Stimulated activated CD8-positive, alpha-beta memory T cell treated with anti-CD3 and anti-CD28 coated beads, Interleukin-4, amount 100 ng/mL, for 4 hours (primary cell): Measurements from ENCODE around the gene GNPNAT1.
"Not testable (repeated sequence)": the region's sequence is repeated elsewhere in the genome, so short reads cannot be mapped to it uniquely, and the experiment has no call there.

Experiments used
- DNase-seq, 2 donors: peaks; one replicate each; pipeline ENCODE4 v3.0.0-alpha.2; 2020; ENCODE audit warnings: low read depth in 2 of 2, low spot score in 1 of 2

Gene GNPNAT1

DNA sequence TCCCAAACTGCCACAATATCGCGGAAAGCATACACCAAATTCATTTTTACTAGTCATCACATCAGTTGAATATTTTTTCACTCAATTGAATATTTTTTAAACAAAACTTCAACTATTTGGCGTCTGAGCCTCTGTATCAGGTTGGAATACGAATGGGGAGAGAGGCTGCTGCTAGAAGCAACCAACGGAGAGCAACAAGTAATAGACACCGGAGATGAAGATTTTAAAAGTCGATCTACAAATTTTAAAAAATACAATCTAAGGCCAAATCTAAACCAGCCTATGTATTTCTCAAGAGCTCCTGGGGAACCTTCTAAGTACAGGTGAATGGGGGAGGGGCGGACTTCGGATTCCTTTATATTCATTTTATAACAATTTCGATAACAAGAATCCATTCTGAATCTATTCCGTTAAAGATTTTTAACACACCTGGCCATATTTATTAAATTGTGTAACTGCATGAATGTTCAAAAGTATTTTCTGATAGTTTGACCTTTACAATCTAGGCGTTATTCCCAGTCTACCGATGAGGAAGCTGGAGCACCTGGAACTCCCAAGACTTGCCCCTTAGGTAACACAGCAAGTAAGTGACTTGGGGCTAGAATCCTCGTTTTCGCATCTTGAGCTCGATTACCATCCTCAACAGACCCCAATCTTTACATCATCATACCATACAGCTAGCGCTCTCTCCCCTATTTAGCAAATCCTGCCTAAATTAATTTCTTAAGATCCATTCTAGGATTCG lies 1.2 kb downstream of the GNPNAT1 start:
- DNase-seq, result no peak

DNA sequence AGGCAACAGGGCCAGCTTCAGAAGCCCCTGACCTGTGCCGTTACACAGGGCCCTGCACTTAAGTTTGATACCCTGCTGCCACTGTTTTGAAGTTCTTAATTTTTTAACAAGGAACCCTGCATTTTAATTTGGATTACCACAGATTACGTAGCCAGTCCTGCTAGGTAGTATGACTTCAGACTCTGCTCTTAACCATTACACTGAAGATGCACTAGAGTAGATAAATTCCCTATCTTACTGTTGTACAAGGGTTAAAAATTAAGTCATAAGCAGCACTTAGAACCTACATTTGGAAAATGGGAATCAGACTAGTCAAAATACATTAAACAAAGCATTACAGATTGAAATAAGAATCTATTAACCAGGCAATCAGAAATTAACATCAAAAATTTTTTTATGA lies 2.3 kb downstream of the GNPNAT1 start:
- no peak for DNase-seq

DNA sequence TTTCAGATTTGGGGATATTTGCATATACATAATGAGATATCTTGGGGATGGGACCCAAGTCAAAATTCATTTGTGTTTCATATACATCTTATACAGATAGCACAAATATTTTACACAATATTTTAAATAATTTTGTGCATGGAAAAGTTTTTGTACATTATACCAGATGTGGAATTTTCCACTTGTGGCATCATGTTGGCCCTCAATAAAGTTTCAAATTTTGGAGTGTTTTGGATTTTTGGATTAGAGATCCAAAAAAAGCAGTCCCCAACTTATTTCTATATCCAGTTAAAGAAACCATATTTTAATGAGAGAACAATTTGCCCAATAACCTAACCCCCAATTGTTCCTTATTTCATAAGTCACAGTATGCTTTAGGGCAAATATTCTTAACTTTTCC lies 4.5 kb downstream of the GNPNAT1 start:
- DNase-seq, result no peak

DNA sequence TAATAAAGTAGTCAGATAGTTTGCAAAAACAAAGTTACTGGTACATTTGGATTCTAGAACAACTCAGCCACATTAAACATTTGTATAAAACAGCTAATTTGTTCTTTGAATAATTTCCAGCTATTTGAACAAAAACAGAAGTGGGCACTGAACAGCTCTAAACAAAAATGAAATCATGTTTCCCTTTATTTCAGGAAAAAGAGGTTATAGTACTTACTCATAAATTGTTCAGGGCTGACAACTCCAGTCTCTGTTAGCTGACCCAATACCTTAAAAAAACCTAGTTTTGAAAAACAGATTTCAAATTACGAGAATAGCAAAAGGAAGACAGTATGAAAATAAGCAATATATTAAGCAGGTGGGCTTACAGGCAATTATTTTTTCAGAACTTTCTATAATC lies 8.2 kb downstream of the GNPNAT1 start:
- DNase-seq, result no peak

DNA sequence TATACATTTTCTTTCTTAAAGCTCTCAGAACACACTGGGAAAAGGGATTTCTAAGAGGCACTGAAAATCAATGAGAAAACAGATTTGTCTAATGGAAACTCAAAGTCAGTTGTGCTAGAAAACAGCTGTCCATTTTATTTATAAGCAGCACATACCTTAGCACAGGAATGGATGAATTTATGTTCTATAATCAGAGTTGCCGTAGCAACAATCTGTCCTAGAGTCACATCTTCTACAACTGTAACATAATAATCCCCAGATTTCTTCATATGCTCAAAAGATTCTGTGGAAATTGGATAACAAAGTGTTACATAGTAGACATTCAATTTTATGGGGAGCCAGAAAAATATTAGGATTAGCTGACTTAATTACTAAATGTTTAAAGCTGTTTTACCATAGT lies 9.8 kb downstream of the GNPNAT1 start:
- DNase-seq, result no peak

DNA sequence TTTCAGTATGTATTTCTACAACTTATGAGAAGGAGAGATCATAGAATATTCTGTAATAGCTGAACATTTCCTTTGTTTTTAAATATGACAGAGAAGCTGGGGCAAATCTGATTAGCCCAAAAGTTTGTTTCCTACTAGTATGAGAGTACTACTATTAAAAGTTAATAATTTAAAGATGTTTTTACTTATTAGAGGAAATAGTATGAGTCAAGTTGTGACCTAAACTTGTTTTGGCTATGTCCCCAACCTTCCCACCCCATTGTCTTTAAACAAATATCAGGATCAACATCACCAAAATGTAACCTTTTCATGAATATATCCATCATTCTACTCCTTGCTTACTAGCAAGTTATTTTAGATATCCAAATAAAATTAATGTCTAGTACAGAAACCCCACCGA lies 10.5 kb downstream of the GNPNAT1 start:
- DNase-seq, result no peak

DNA sequence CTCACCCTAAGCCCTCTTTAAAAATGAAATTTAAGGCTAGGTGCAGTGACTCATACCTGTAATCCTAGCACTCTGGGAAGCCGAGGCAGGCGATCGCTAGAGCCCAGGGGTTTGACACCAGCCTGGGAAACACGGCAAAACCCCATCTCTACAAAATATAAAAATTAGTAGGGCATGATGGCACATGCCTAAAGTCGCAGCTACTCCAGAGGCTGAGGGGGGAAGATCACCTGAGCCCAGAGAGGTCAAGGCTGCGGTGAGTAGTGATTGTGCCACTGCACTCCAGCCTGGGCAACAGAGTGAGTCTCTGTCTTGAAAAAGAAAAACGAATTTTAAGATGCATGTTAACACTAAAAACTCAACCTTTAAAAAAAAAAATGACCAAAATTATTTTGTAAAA lies 12.7 kb downstream of the GNPNAT1 start:
- DNase-seq, result no peak

DNA sequence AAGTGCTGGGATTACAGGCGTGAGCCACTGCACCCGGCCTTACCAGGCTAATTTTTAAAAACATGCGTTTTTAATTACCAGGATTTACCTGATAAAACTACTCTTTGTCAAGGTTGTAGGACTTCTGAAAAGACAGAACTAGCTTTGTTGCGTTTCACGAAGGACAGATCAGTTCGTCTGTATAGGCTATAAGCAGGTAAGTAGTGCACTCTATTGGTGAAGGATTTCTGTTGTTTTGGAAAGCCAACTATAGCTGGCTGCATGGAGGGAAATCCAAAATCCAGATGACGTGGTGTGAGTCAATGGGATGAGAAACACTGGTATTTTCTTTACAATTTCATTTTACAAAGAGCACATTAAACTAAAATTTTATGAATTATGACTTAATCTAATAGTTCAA lies 14.6 kb downstream of the GNPNAT1 start:
- no peak for DNase-seq

DNA sequence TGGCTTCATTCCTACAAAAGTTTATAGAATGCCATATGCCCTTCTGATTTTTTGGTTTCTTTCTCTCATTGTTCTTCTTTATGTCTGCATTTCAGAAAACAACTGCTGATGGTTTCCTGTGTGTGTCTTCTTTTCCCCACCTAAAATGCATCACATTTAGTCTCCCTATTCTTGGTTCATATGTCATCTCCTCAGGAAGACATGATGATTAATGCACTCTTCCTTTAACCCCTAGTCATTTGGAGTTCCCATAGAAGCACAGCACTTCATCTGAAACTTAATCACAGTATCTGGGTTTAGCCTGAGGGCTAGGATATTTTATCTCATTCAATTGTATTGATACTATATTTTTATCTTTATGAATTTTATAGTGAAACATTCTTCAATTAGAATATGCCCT lies 21.5 kb downstream of the GNPNAT1 start:
- DNase-seq, result no peak

DNA sequence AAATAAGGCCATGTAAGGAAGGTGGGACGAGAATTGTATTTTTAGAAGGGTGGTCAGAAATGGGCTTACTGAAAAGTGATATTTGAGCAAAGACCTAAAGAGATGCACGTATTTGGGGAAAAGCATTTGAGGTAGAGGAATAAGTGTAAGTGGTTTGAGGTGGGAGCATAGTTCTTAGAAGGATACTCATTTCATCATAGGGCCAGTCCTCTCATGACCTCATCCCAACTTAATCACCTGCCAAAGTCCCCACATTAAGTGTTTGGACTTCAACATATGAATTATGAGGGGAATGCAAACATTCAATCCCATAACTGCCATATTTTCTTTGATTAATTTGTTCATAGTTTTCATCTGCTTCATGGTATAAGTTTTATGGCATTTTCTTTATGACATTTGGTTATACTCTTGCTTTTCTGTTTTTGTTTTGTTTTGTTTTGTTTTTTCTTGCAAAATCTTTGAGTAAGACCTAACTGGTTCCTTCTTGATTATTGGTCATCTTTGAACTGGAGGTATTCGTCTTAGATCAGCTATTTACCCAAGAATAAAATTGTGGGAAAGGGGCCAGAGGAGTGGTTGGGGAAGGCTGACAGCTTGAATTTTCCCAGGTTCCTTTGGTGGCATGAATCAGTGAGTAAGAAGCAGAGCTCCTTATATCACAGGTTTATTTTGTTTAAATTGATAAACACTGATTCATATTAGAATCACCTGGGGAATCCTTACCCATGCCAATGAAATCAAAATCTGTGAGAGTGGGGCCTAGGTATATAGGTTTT lies 24.2 kb downstream of the GNPNAT1 start:
- no peak for DNase-seq

DNA sequence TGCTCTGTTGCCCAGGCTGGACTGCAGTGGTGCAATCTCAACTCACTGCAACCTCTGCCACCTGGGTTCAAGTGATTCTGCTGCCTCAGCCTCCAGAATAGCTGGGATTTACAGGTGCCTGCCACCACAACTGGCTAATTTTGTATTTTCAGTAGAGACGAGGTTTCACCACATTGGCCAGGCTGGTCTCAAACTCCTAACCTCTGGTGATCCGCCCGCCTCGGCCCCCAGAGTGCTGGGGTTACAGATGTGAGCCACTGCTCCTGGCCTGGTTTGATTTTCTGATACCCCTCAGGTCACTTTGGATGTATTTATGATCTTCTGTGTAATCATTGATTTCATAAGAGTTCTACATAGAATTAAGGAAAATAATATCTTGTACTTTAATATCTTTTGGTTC lies 28.5 kb downstream of the GNPNAT1 start:
- DNase-seq, result not testable (repeated sequence)

DNA sequence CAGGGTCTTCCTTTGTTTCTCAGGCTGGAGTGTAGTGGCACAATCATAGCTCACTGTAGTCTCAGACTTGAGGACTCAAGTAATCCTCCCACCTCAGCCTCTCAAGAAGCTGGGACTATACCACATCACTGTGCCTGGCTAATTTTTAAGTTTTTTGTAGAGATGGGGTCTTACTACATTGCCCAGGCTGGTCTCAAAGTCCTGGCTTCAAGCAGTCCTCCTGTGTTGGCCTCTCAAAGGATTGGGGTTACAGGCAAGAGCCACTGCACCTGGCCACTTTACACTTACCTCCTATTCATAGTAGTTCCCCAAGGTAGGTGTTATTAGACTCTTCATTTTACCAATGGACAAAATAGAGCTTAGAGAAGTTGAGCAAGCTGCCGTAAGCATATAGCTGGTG lies 32.3 kb downstream of the GNPNAT1 start:
- DNase-seq, result no peak

DNA sequence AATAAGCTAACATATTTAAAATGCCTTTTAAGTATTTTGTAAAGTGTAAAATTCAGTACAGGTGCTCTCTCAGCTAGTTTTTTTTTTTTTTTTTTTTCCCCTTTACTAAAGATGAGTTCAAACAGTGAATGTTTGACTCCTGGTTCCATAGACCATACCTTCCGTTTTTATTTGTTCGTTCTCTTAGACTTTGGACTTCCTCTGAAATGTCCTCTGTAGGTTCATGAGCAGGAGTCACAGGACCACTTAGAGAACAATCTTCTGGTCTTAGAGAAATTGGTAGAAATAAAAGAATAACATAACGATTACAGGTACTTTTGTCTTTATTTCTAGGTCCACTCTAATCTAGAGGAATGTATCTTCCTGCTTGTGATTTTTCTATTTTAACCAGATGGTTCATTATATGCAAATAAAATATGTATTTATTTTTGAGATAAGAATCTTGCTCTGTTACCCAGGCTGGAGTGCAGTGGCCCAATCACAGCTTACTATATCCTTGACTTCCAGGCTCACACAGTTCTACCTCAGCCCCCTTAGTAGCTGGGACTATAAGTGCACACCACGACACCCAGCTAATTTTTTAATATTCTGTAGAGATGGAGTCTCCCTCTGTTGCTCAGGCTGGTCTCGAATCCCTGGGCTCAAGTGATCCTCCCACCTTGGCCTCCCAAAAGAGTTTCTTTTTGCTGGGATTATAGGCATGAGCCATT lies 35.6 kb downstream of the GNPNAT1 start:
- no peak for DNase-seq

DNA sequence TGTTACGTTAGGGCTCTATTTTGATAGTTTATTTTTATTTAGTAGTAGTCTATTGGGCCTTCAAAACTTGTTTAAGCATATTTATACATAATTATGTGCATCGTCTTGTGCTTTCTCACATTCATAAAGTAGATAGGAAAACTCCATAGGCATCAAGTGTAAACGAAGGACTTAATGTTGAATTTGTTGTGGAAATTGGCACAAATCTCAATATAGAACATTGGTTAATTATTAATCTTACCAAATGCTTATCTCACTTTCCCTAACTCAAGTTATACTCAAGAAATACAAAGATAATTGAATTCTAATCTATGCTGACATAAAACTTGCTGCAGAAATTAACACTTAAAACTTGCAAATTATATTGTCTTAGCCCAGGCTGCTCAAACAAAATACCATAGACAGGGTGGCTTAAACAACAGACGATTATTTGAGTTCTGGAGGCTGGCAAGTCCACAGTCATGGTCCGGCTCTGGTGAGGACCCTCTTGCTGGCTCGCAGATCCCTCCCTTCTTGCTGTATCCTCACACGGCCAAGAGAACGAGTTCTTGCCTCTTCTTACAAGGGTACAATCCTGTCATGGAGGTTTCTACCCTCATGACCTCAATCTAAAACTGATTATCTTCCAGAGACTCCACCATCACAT lies 42.6 kb downstream of the GNPNAT1 start:
- DNase-seq, result no peak

DNA sequence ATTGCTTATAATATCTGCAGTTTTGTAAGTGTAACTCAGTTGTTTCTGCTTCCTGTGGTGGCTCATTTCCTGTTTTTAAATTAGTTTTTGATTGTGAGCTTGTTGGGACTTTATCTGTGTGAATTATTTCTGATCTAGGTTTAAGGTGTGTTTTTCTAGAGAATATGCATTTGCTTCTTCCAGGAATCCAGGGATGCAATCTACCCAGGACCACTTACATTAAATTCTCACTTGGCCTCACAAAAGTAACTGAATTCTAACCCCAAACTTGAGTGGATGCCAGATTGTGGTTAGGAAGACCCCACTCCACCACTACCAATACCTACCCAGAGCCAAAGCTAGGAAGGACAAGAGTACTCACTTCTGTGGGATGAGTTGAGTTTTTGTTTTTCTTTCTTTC lies 49.5 kb downstream of the GNPNAT1 start:
- DNase-seq, result no peak

DNA sequence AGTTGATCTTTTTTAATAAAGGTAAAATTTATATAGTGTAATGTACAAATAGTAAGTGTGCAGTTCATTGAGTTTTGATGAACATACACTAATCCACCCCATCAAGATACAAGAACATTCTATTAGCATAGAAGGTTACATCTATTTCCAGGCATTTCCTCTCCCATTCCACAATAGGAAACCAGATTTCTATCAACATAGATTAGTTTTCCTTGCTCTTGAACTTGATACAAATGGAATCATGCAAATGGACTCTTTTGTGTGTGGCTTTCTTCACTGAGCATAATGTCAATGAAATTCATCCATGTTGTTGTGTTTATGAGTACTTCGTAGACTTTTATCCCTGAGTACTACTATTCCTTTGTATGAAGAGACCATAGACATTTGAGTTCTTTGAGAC lies 50.7 kb downstream of the GNPNAT1 start:
- no peak for DNase-seq

DNA sequence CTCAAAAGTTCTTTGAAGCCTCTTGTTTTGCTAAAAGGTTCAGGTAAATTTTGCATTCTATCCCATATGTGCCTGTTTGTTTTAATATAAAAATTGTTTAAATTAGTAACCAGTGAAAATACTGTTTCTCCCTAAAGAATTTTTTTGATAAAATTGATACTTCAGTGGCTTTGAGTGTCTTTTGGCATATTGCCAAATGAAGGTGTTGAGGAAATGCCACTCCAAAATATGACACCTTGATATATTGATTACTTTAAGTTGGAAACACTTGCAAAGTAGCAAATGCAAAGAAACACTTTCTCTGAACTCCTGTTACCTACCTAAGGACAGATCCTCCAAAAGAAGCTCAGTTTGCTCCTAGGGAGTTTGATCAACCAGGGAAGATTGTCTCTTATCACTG lies 53.0 kb downstream of the GNPNAT1 start:
- DNase-seq, result no peak

DNA sequence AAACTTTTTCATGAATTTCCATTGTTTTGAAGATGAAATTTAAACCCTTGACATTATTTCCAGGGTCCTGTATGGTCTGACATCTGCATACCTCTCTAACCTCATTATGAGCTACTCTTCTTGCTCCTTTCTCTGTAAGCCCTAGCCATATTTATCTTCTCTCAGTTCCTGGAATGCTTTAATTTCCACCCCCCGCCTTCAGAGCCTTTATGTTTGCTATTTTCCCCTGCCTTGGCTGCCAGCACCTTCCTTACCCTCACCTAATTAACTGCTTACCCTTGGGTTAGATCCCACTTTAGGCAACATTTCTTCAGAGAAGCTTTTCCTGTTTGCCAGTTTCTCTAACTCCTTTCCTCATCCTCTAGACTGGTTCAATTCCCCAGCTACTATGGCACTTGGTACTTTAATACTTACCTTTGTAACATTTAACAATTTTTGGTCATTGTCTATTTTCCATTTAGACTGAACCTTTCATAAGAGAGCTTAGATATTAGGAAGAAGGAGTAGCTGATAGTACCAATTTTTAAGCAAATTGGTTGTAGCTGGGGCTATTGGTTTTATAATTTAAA lies 55.4 kb downstream of the GNPNAT1 start:
- no peak for DNase-seq

DNA sequence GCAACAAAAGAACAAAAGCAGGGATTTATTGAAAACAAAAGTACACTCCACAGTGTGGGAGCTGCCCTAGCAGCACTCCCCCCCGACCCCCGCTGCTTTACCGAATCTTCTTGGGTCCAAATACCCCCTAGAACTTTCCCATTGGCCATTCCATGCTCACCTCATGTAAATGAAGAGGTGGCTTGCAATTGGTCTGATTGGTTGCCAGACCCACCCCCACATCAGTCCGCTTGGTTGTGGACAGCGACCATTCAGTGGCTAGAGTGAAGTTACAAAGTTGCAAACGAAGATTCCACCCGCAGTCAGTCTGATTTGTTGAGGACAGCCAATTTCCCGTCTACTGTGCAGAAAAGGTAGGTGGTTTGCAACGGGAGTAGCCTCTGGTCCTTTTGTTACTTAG lies 57.6 kb downstream of the GNPNAT1 start:
- DNase-seq, result no peak

DNA sequence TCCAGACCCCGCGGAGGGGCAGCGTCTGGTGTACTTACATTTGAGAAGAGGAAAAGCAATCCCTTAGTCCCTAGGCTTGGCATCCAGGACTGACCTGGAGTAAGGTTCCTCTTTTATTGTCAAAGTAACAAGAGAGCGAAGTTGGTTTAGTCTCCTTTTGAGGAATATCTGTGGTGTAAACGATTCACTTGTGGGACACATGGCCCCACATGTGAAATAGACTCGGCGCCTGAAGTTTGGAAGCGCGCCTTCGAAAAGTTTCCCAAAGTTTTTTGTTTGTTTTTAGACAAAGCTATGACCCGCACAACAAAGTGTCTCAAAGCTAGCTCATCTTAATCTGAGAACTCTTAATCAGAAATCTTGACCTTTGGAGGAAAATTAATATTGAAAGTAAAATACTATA lies 60.7 kb downstream of the GNPNAT1 start:
- DNase-seq, result no peak

DNA sequence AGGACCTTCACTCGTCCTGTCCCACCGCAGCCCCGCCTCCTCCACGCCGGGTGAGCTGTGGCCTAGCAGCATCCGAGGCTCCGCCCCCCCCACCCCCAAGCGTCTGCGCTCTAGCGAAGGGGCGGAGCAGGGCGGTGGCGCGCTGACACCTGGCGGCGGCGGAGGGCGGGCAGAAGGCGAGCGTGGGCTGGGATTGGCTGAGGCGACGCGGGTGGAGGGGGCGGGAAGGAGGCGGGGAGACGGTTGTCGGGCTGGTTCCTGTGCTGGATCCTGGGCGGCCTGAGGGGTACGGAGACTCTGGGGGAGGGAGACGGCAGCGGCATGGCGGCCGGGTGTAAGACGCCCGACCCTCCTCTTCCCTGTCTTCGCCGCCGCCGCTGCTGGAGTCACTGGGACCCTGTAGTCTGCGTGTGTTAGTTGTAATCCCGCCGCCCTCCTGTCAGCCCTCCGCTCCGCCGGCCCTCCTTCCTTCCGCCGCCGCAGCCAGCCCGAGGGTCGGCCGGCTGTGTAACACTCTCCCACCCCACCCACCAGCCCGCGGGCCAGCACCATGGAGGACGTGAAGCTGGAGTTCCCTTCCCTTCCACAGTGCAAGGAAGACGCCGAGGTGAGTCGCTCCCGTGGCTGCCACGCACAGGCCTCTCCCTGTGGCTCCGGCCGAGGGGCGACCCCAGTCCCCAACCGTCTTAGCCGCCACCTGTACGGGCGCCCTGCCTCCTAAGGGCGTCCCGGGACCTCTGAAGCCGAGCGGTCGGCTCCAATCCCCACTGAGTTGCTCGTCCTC lies 61.3 kb downstream of the GNPNAT1 start, which contains the start of gene STYX:
STYX (plus strand) TSS at position 242 of the 784 bp plus-strand sequence; CDS start at position 551, 309 bp downstream.
- peak; percentile 95 to 96 for DNase-seq
